Measurements from ENCODE around the gene PITPNC1.
"Not testable (repeated sequence)": the region's sequence is repeated elsewhere in the genome, so short reads cannot be mapped to it uniquely, and the experiment has no call there.

PITPNC1 gene

GRCh38 chr17:67515490-67516083 lies 138.5 kb downstream of the PITPNC1 start:
- H3K4me3 ChIP-seq (ENCODE audit: low read depth, low read length), result no peak overlapping the region
- POLR2A ChIA-PET, result no interaction called here
- TF ChIP-seq CTCF (IDR thresholded peaks at IDR 0.05; ENCODE audit: insufficient read depth, low read length, missing control alignments), result no peak
- DNase-seq (ENCODE audit: low read depth, low spot score), result no peak
- CTCF ChIA-PET, result interaction anchor here (0.7 kb wide), 1 partner anchor 136 kb away, joined by 3 read pairs; no protein-coding TSS in a partner anchor

- POLR2A ChIA-PET; H3K4me3 ChIP-seq (ENCODE audit: low read depth, low read length); DNase-seq (ENCODE audit: low read depth, low spot score): not testable (repeated sequence)
- CTCF ChIA-PET, result interaction anchor here (2.2 kb wide), 1 partner anchor 41 kb away, joined by 5 read pairs; no protein-coding TSS in a partner anchor
These were observed 139.5 kb downstream of the PITPNC1 start for GRCh38 chr17:67516571-67516970.

- no peak for DNase-seq (ENCODE audit: low read depth, low spot score)
- no peak for TF ChIP-seq CTCF (IDR thresholded peaks at IDR 0.05; ENCODE audit: insufficient read depth, low read length, missing control alignments)
- no peak overlapping the region for H3K4me3 ChIP-seq (ENCODE audit: low read depth, low read length)
- ChIA-PET CTCF (interaction anchor here (2.2 kb wide), 1 partner anchor 42 kb away, joined by 5 read pairs; no protein-coding TSS in a partner anchor), POLR2A (no interaction called here)
These were observed 140.2 kb downstream of the PITPNC1 start for GRCh38 chr17:67517325-67517724.

- CTCF ChIA-PET, result interaction anchor here (2.2 kb wide), 1 partner anchor 43 kb away, joined by 5 read pairs; no protein-coding TSS in a partner anchor
- no peak for DNase-seq (ENCODE audit: low read depth, low spot score)
- no peak overlapping the region for H3K4me3 ChIP-seq (ENCODE audit: low read depth, low read length)
- no peak for TF ChIP-seq CTCF (IDR thresholded peaks at IDR 0.05; ENCODE audit: insufficient read depth, low read length, missing control alignments)
- POLR2A ChIA-PET, result no interaction called here
These were observed 141.8 kb downstream of the PITPNC1 start for GRCh38 chr17:67518876-67519275.

GRCh38 chr17:67519801-67520251 lies 142.7 kb downstream of the PITPNC1 start:
- H3K4me3 ChIP-seq (ENCODE audit: low read depth, low read length), result no peak overlapping the region
- TF ChIP-seq CTCF (IDR thresholded peaks at IDR 0.05; ENCODE audit: insufficient read depth, low read length, missing control alignments), result no peak
- no peak for DNase-seq (ENCODE audit: low read depth, low spot score)
- POLR2A ChIA-PET, result no interaction called here
- CTCF ChIA-PET, result no interaction called here

GRCh38 chr17:67520252-67520906 lies 143.3 kb downstream of the PITPNC1 start:
- POLR2A ChIA-PET, result no interaction called here
- no peak for TF ChIP-seq CTCF (IDR thresholded peaks at IDR 0.05; ENCODE audit: insufficient read depth, low read length, missing control alignments)
- H3K4me3 ChIP-seq (ENCODE audit: low read depth, low read length), result no peak overlapping the region
- CTCF ChIA-PET, result no interaction called here
- DNase-seq (ENCODE audit: low read depth, low spot score), result no peak
